ENCODE results near the gene NXPH3. TPM values are rescaled to one million over a fixed set of nuclear protein-coding genes. Genes with fewer than 3 reads are reported as not detected.

Gene NXPH3
- total RNA-seq, 1 donor from 2014 or later, result not detected

- Mint-ChIP-seq H3K4me1 (no peaks in the 10 kb centered on the region), H3K36me3 (ENCODE audit: low read depth) (peaks cover 14% of the 10 kb centered on the region), H3K27ac (no peak overlapping the region), H3K27me3 (no peaks in the 10 kb centered on the region), H3K9me3 (no peaks in the 10 kb centered on the region), H3K4me3 (no peak overlapping the region)
- ChIA-PET POLR2A (interaction anchor here (0.6 kb wide), 1 partner anchor 85 kb away, joined by 3 read pairs; no protein-coding TSS in a partner anchor), CTCF (no interaction called here)
- intact Hi-C loops (cut with micrococcal nuclease), result no loop called here
- DNase-seq (no peak), ATAC-seq (ENCODE audit: low read depth) (no peak)
- TF ChIP-seq, protein P1, sequence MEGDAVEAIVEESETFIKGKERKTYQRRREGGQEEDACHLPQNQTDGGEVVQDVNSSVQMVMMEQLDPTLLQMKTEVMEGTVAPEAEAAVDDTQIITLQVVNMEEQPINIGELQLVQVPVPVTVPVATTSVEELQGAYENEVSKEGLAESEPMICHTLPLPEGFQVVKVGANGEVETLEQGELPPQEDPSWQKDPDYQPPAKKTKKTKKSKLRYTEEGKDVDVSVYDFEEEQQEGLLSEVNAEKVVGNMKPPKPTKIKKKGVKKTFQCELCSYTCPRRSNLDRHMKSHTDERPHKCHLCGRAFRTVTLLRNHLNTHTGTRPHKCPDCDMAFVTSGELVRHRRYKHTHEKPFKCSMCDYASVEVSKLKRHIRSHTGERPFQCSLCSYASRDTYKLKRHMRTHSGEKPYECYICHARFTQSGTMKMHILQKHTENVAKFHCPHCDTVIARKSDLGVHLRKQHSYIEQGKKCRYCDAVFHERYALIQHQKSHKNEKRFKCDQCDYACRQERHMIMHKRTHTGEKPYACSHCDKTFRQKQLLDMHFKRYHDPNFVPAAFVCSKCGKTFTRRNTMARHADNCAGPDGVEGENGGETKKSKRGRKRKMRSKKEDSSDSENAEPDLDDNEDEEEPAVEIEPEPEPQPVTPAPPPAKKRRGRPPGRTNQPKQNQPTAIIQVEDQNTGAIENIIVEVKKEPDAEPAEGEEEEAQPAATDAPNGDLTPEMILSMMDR (IDR thresholded peaks at IDR 0.05), result no peak
Measured at GRCh38 chr17:49588312-49588711, 12.6 kb downstream of the NXPH3 start.

DNA sequence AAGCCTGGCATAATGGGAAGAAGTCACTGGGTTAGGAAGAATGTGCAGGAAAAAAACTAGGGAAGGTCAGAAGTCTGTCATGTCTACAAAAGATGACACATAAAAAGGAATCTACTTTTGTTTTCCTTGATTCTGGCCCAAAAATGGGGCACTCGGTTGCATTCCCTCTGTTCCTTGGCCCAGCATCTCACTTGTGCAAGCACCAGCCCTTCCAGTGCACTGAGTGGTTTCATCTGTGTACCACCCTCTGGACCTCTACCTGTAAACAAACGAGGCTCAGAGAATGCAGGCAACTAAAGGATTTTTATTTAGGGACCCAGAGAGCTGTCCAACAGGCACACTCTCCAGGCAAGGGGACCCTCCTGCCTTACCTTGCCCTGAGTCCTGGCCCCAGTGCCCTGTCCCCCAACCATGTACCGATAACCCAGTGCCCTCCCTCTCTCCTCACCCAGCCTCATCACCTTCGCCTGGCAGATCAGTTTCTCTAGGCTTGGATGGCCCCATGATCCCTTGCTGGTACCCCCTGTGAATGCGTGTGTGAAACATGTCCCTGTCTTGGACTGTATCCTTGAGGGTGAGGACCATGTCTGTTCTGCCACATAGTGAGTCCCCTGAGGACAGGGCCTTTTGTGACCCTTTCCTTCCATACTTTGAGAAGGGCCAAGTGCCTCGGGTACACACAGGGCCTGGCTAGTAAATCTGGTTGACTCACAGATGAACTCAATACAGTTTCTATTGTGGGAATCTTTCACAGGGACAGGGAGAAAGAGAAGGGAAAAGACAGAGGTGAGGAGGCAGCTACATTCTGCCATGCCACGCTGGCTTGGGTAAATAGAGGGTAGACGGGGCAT is 13.3 kb downstream of the NXPH3 start:
- Mint-ChIP-seq H3K4me3 (no peak overlapping the region), H3K4me1 (no peaks in the 10 kb centered on the region), H3K27ac (no peak overlapping the region), H3K27me3 (no peaks in the 10 kb centered on the region), H3K36me3 (ENCODE audit: low read depth) (peaks cover 14% of the 10 kb centered on the region), H3K9me3 (no peaks in the 10 kb centered on the region)
- TF ChIP-seq, protein P1 (IDR thresholded peaks at IDR 0.05), result no peak
- POLR2A ChIA-PET, result no interaction called here
- no peak for ATAC-seq (ENCODE audit: low read depth)
- intact Hi-C loops (cut with micrococcal nuclease), result no loop called here
- DNase-seq, result no peak
- CTCF ChIA-PET, result no interaction called here

DNA sequence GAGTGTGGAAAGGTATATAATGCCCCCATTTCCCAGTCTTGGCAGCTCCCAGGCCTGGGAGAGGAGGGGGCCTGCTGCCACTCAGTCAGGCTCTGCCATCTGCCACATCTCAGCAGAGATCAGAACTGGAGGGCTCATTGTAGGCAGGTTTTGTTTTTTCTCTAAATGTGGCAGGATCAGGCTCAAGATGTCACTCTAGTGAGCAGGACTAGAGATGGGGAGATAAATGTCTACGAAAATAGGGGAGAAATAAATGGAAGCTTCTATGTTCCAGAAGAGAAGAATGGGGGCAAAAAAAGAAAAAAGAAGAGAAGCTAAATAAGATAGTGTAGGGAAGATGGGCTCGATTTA is 13.9 kb downstream of the NXPH3 start:
- Mint-ChIP-seq H3K4me3 (no peak overlapping the region), H3K27me3 (no peaks in the 10 kb centered on the region), H3K36me3 (ENCODE audit: low read depth) (peaks cover 17% of the 10 kb centered on the region), H3K4me1 (no peaks in the 10 kb centered on the region), H3K9me3 (no peaks in the 10 kb centered on the region), H3K27ac (no peak overlapping the region)
- intact Hi-C loops (cut with micrococcal nuclease), result no loop called here
- TF ChIP-seq, protein P1 (IDR thresholded peaks at IDR 0.05), result no peak
- ChIA-PET CTCF (no interaction called here), POLR2A (no interaction called here)
- ATAC-seq (ENCODE audit: low read depth) (no peak), DNase-seq (no peak)

DNA sequence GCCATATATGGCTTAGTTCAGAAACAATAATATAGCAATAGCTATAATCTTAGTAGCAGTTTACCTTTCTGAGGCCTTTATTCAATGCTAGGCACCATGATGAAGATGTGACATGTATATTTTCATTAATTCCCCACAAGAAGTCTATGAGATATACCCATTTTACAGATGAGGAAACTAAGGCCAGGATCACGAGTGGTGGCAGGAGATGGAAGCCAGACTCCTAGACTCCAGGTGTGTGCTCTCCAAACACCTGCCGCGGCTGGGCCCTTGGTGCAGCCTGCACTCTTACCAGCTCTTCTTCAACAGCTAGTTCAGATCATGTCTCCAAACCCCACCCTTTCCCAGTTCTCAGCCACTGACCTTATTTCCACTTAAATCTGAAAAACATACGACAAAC is 15.2 kb downstream of the NXPH3 start:
- intact Hi-C loops (cut with micrococcal nuclease), result no loop called here
- Mint-ChIP-seq H3K4me1 (no peaks in the 10 kb centered on the region), H3K27ac (no peak overlapping the region), H3K27me3 (no peaks in the 10 kb centered on the region), H3K36me3 (ENCODE audit: low read depth) (peaks cover 21% of the 10 kb centered on the region), H3K9me3 (no peaks in the 10 kb centered on the region), H3K4me3 (no peak overlapping the region)
- ChIA-PET POLR2A (no interaction called here), CTCF (no interaction called here)
- no peak for DNase-seq
- TF ChIP-seq, protein P1 (IDR thresholded peaks at IDR 0.05), result no peak
- no peak for ATAC-seq (ENCODE audit: low read depth)

DNA sequence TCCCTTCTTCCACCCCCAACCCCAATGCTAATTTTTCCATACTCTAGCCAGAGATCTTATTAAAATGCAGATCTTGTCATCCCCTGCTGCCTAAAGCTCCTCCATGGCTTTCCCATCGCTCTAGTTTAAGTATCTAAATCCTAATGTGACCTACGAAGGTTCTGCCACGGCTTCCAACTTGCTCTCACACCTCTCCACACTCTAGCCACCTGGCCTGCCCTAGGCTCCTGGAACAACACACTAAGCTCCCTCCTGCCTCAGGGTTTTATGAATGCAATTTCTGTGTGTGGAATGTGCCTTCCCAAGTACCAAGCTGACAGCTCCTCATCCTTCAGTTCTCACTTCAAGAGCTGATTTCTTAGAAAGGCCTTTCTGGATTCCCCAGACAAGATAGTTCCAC is 16.6 kb downstream of the NXPH3 start:
- ChIA-PET CTCF (no interaction called here), POLR2A (no interaction called here)
- Mint-ChIP-seq H3K4me1 (no peaks in the 10 kb centered on the region), H3K4me3 (no peak overlapping the region), H3K27ac (no peak overlapping the region), H3K27me3 (no peaks in the 10 kb centered on the region), H3K36me3 (ENCODE audit: low read depth) (peaks cover 35% of the 10 kb centered on the region), H3K9me3 (no peaks in the 10 kb centered on the region)
- ATAC-seq (ENCODE audit: low read depth) (no peak), DNase-seq (no peak)
- TF ChIP-seq, protein P1 (IDR thresholded peaks at IDR 0.05), result no peak
- intact Hi-C loops (cut with micrococcal nuclease), result no loop called here
